ENCODE data around the gene OR2V1. TPM values are rescaled to one million over a fixed set of nuclear protein-coding genes. Genes with fewer than 3 reads are reported as not detected.

OR2V1 gene
- total and polyA plus RNA-seq, 2 of the 4 experiments (the other 2 are of a cell fraction): not detected

DNA sequence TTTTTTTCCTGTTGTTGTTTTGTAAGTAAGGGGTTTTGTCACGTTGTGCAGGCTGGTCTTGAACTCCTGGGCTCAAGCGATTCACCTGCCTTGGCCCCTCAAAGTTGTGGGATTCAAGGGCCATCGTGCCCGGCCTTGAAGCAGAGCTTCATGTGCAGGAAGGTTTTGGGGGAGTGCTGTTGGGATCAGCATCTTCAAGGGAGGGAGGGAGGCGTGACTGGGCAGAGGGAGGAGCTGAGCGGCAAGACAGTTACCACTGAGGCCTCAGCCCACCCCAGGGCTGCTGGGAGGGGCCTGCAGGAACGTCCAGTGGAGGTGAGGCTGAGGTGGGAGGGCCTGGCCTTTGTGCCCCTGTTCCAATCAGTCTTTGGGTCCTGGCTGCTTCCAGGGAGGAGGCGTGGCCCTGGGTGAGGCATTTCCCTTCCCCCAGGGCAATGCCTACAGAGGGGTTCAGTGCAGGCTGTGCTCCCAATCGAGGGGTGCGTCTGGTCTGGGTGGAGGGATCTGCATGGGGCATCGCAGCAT lies 21.4 kb downstream of the OR2V1 start:
- ATAC-seq (ENCODE audit: low read depth) (no peak), DNase-seq (no peak)
- peak overlapping the region; percentile 23 for H2AFZ ChIP-seq (replicated peaks; ENCODE audit: low read length, poor library complexity)
- H4K91ac ChIP-seq (ENCODE audit: insufficient read depth, low read depth, low read length): no peak overlapping the region
- no peak overlapping the region for H3K4me2 ChIP-seq (ENCODE audit: low read depth, low read length)
- intact Hi-C loops (cut with micrococcal nuclease) (no loop called here), dilution Hi-C loops (cut with HindIII; ENCODE audit: low sequenced_read_pairs, unreplicated experiment) (no loop called here), in situ Hi-C loops (cut with MboI; ENCODE audit: low sequenced_read_pairs) (no loop called here)
- H3K27ac ChIP-seq (ENCODE audit: insufficient read depth, low read length): no peak overlapping the region
- ChIA-PET POLR2A (ENCODE audit: unreplicated experiment) (no interaction called here), CTCF (no interaction called here)
- H3K27me3 ChIP-seq (ENCODE audit: control insufficient read depth, insufficient read depth, low read length): peaks cover 19% of the 10 kb centered on the region
- no peaks in the 10 kb centered on the region for H3K36me3 ChIP-seq (ENCODE audit: control insufficient read depth, insufficient read depth, low read length)
- H3K79me1 ChIP-seq (ENCODE audit: low read depth in 1 of 2, low read length in 2 of 2): no peaks in the 10 kb centered on the region
- H4K5ac ChIP-seq (ENCODE audit: low read depth, low read length): no peak overlapping the region
- H3K9me1 ChIP-seq (ENCODE audit: insufficient read depth, low read length): no peaks in the 10 kb centered on the region; the same call in 1 of the 2 replicates
- no peak overlapping the region for H2AK9ac ChIP-seq (replicated peaks; ENCODE audit: low read depth, low read length, poor library complexity)
- WGBS, 2 experiments (ENCODE audit: extremely low coverage in 2 of 2, insufficient read length in 1 of 2): no CpG with 5 or more reads among the region's 11 CpGs
- H3K23ac ChIP-seq (ENCODE audit: low read depth, low read length): no peak overlapping the region
- no peak overlapping the region for H2BK5ac ChIP-seq (ENCODE audit: low read depth, low read length, poor library complexity, severe bottlenecking)
- no peak overlapping the region for H3K18ac ChIP-seq (ENCODE audit: low read depth, low read length)
- H3K56ac ChIP-seq (ENCODE audit: extremely low read depth, insufficient read depth, low read length): no peak overlapping the region
- H2BK120ac ChIP-seq (ENCODE audit: low read depth, low read length): no peak overlapping the region
- no TSS peak for BruUV-seq (replicated peaks)
- no peaks in the 10 kb centered on the region for H3K4me1 ChIP-seq (ENCODE audit: control insufficient read depth, insufficient read depth, low read length)
- H3K9me3 ChIP-seq (ENCODE audit: control insufficient read depth, insufficient read depth, low read length): no peaks in the 10 kb centered on the region
- no peak overlapping the region for H3K9ac ChIP-seq (ENCODE audit: low read depth, low read length)
- H3K4me3 ChIP-seq (ENCODE audit: insufficient read depth, low read depth, low read length): no peak overlapping the region
- H2BK20ac ChIP-seq (ENCODE audit: low read depth, low read length): no peak overlapping the region
- H3K14ac ChIP-seq (replicated peaks; ENCODE audit: low read depth, low read length): no peak overlapping the region
- H4K8ac ChIP-seq (ENCODE audit: low read depth in 2 of 2, low read length in 2 of 2): no peak overlapping the region
- H4K20me1 ChIP-seq (ENCODE audit: insufficient read depth, low read length): no peaks in the 10 kb centered on the region
- H2AK5ac ChIP-seq (ENCODE audit: low read depth, low read length): no peak overlapping the region
- no peak for TF ChIP-seq POLR2A (IDR thresholded peaks at IDR 0.05; ENCODE audit: low read depth, low read length)
- TF ChIP-seq, protein P1, sequence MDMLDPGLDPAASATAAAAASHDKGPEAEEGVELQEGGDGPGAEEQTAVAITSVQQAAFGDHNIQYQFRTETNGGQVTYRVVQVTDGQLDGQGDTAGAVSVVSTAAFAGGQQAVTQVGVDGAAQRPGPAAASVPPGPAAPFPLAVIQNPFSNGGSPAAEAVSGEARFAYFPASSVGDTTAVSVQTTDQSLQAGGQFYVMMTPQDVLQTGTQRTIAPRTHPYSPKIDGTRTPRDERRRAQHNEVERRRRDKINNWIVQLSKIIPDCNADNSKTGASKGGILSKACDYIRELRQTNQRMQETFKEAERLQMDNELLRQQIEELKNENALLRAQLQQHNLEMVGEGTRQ (IDR thresholded peaks at IDR 0.05; ENCODE audit: low read depth, low read length): no peak
- TF ChIP-seq, protein P2, sequence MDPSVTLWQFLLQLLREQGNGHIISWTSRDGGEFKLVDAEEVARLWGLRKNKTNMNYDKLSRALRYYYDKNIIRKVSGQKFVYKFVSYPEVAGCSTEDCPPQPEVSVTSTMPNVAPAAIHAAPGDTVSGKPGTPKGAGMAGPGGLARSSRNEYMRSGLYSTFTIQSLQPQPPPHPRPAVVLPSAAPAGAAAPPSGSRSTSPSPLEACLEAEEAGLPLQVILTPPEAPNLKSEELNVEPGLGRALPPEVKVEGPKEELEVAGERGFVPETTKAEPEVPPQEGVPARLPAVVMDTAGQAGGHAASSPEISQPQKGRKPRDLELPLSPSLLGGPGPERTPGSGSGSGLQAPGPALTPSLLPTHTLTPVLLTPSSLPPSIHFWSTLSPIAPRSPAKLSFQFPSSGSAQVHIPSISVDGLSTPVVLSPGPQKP (IDR thresholded peaks at IDR 0.05; ENCODE audit: borderline replicate concordance, low read depth, low read length): no peak
- TF ChIP-seq MAFK (IDR thresholded peaks at IDR 0.05; ENCODE audit: low read depth, low read length): no peak
- TF ChIP-seq RCOR1 (IDR thresholded peaks at IDR 0.05; ENCODE audit: insufficient replicate concordance, low read length): no peak
- TF ChIP-seq MXI1 (IDR thresholded peaks at IDR 0.05; ENCODE audit: borderline replicate concordance, low read depth, low read length): no peak
- TF ChIP-seq CEBPB (IDR thresholded peaks at IDR 0.05; ENCODE audit: low read depth, low read length): no peak
- TF ChIP-seq, protein P3, sequence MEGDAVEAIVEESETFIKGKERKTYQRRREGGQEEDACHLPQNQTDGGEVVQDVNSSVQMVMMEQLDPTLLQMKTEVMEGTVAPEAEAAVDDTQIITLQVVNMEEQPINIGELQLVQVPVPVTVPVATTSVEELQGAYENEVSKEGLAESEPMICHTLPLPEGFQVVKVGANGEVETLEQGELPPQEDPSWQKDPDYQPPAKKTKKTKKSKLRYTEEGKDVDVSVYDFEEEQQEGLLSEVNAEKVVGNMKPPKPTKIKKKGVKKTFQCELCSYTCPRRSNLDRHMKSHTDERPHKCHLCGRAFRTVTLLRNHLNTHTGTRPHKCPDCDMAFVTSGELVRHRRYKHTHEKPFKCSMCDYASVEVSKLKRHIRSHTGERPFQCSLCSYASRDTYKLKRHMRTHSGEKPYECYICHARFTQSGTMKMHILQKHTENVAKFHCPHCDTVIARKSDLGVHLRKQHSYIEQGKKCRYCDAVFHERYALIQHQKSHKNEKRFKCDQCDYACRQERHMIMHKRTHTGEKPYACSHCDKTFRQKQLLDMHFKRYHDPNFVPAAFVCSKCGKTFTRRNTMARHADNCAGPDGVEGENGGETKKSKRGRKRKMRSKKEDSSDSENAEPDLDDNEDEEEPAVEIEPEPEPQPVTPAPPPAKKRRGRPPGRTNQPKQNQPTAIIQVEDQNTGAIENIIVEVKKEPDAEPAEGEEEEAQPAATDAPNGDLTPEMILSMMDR (conservative IDR thresholded peaks at IDR 0.05; ENCODE audit: low read depth, low read length): no peak
- TF ChIP-seq RFX5 (IDR thresholded peaks at IDR 0.05; ENCODE audit: low read depth, low read length): no peak
- no peak for TF ChIP-seq BHLHE40 (IDR thresholded peaks at IDR 0.05; ENCODE audit: low read depth, low read length)
- TF ChIP-seq MAZ (IDR thresholded peaks at IDR 0.05; ENCODE audit: borderline replicate concordance, low read depth, low read length): no peak
- TF ChIP-seq NFE2L2 (IDR thresholded peaks at IDR 0.05; ENCODE audit: low read depth, low read length): no peak
- no peak overlapping the region for H2BK15ac ChIP-seq (ENCODE audit: low read depth, low read length)
- H3K4ac ChIP-seq (ENCODE audit: low read depth, low read length): no peak overlapping the region
